Calu3 (cell line): ENCODE results near the gene GALNT17. TPM values are rescaled to one million over a fixed set of nuclear protein-coding genes. Genes with fewer than 3 reads are reported as not detected.

Experiments
- BruUV-seq: library from RNA; stranded (reverse); fragments of 400-500 nt; replicated peaks from 2 replicates; lab custom pipeline; 2021; lab: Mats Ljungman, UMichigan
- CTCF ChIA-PET: fragments of 300-600 bp; sonication (Branson Sonifier 250); formaldehyde crosslinking; loops from one replicate; lab custom pipeline; 2022; ENCODE audit warnings: antibody characterized with exemption; lab: Charles Lee
- DNase-seq: peaks from one replicate; pipeline ENCODE4 v3.0.0; 2022
- H3K27ac Mint-ChIP-seq: one replicate; pipeline ENCODE4 v1.8.0; 2022; ENCODE audit warnings: mixed read lengths; ENCODE audit not compliant: unreplicated experiment
- H3K27me3 Mint-ChIP-seq: one replicate; pipeline ENCODE4 v1.8.0; 2022; ENCODE audit warnings: mixed read lengths; ENCODE audit not compliant: unreplicated experiment
- H3K36me3 Mint-ChIP-seq: one replicate; pipeline ENCODE4 v1.8.0; 2022; ENCODE audit warnings: mild to moderate bottlenecking, moderate library complexity, mixed read lengths; ENCODE audit not compliant: insufficient read depth, unreplicated experiment
- H3K4me1 Mint-ChIP-seq: one replicate; pipeline ENCODE4 v1.8.0; 2022; ENCODE audit warnings: mild to moderate bottlenecking, low read depth, mixed read lengths; ENCODE audit not compliant: unreplicated experiment
- H3K4me3 Mint-ChIP-seq: one replicate; pipeline ENCODE4 v1.8.0; 2022; ENCODE audit warnings: mild to moderate bottlenecking, low read depth, moderate library complexity, mixed read lengths; ENCODE audit not compliant: unreplicated experiment
- H3K9me3 Mint-ChIP-seq: one replicate; pipeline ENCODE4 v1.8.0; 2022; ENCODE audit warnings: low read depth, mixed read lengths; ENCODE audit not compliant: unreplicated experiment
- CTCF ChIP-seq: fragments of 200-600 bp; IDR thresholded peaks from one replicate; pipeline ENCODE4 v1.8.0; 2022; ENCODE audit warnings: antibody characterized with exemption; ENCODE audit not compliant: unreplicated experiment
- intact Hi-C: fragments of 100-400 bp; cut with micrococcal nuclease; formaldehyde crosslinking; loops from one replicate; pipeline ENCODE4 v1.10.0; 2022; ENCODE audit not compliant: unreplicated experiment
- total RNA-seq: library from RNA; stranded (reverse); gene quantifications from 2 replicates; pipeline ENCODE4 v1.2.3, GENCODE V29; 2022

Gene GALNT17
- total RNA-seq, 1 experiment from 2014 or later, result not detected

- no peak for DNase-seq
- Mint-ChIP-seq H3K27ac (no peak overlapping the region), H3K9me3 (peaks cover 4% of the 10 kb centered on the region), H3K4me1 (no peaks in the 10 kb centered on the region), H3K36me3 (no peaks in the 10 kb centered on the region), H3K4me3 (no peak overlapping the region), H3K27me3 (no peaks in the 10 kb centered on the region)
- TF ChIP-seq CTCF, result no peak
- intact Hi-C loops, result no loop called here
- no TSS peak for BruUV-seq
- CTCF ChIA-PET, result no interaction called here
Observed at GRCh38 chr7:71723859-71724258, 591.9 kb downstream of the GALNT17 start.

GRCh38 chr7:71727347-71727746 lies 595.4 kb downstream of the GALNT17 start:
- Mint-ChIP-seq H3K36me3 (no peaks in the 10 kb centered on the region), H3K4me1 (no peaks in the 10 kb centered on the region), H3K27me3 (no peaks in the 10 kb centered on the region), H3K27ac (no peak overlapping the region), H3K9me3 (peaks cover 2% of the 10 kb centered on the region), H3K4me3 (no peak overlapping the region)
- CTCF ChIA-PET, result no interaction called here
- BruUV-seq, result no TSS peak
- no peak for DNase-seq
- intact Hi-C loops, result no loop called here
- TF ChIP-seq CTCF, result no peak

- Mint-ChIP-seq H3K27ac (no peak overlapping the region), H3K27me3 (no peaks in the 10 kb centered on the region), H3K4me3 (no peak overlapping the region), H3K9me3 (peaks cover 2% of the 10 kb centered on the region), H3K36me3 (no peaks in the 10 kb centered on the region), H3K4me1 (no peaks in the 10 kb centered on the region)
- no peak for TF ChIP-seq CTCF
- intact Hi-C loops, result loop anchor here (2.0 kb wide), 1 partner anchor 875 kb away; no protein-coding TSS in a partner anchor
- no TSS peak for BruUV-seq
- CTCF ChIA-PET, result no interaction called here
- DNase-seq, result no peak
Observed at GRCh38 chr7:71731740-71732139, 599.8 kb downstream of the GALNT17 start.

DNA sequence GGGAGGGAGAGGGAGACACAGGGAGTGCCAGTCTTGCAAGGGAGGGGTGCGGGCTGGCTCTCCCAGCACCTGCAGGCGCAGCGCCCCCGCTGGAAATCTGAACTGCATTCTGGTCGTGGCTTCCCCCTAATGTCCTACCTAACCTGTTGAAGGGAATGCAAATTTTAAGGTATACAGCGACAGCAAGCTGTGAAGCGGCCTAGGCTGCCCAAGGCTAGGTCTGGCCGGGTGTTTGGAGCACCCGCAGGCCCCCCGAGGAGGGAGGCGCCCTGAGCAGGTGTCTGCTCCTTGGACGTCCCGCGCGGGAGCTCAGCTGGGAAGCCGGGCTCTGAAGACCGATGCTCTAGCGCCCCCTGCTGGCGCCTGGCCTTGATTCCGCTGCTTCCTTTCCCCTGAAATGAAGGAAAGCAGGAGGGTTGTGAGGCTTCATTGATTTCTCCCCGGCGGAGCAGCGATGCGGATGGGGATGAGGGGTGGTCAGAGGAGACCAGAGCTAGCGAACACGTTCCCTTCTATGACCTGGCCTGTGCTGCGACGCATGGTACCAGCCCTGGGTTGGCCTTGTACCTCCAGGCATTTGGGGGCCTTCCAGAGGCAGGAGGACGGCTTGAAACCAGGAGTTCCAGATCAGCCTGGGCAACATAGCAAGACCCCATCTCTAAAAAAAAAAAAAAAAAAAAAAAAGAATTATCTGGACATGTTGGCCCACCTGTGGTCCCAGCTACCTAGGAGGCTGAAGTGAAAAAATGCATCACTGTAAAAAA lies 601.3 kb downstream of the GALNT17 start:
- H3K36me3 Mint-ChIP-seq, result no peaks in the 10 kb centered on the region
- no peaks in the 10 kb centered on the region for H3K4me1 Mint-ChIP-seq
- TF ChIP-seq CTCF, result peak; percentile 37
- peak; percentile 63 for DNase-seq
- no peak overlapping the region for H3K4me3 Mint-ChIP-seq
- no peaks in the 10 kb centered on the region for H3K27me3 Mint-ChIP-seq
- CTCF ChIA-PET, result interaction anchor here (0.7 kb wide), 2 partner anchors 875 to 893 kb away, joined by 3 read pairs; no protein-coding TSS in a partner anchor
- intact Hi-C loops, result loop anchor here (2.0 kb wide), 1 partner anchor 876 kb away; no protein-coding TSS in a partner anchor
- BruUV-seq, result no TSS peak
- no peak overlapping the region for H3K27ac Mint-ChIP-seq
- peaks cover 2% of the 10 kb centered on the region for H3K9me3 Mint-ChIP-seq
